CD8-positive, alpha-beta memory T cell (primary cell): ENCODE data around the gene ATP5F1D. TPM values are rescaled to one million over a fixed set of nuclear protein-coding genes. Genes with fewer than 3 reads are reported as not detected.

ENCODE experiments used
- CTCF ChIA-PET: fragments of 350-600 bp; sonication (Branson Sonifier 250); formaldehyde crosslinking; loops from one replicate; lab custom pipeline; 2021; ENCODE audit warnings: antibody characterized with exemption; lab: Charles Lee
- POLR2A ChIA-PET: fragments of 350-600 bp; sonication (Branson Sonifier 250); formaldehyde crosslinking; loops from one replicate; lab custom pipeline; 2021; ENCODE audit warnings: antibody characterized with exemption; lab: Charles Lee
- DNase-seq, 5 donors: peaks; one replicate each; pipeline versions ENCODE4 v3.0.0 to v3.0.0-alpha.2; 2020 to 2022; ENCODE audit warnings: mixed read lengths in 1 of 5
- H3K27ac ChIP-seq: one replicate; pipeline ENCODE4 v1.7.0; 2013; ENCODE audit warnings: low read depth, mild to moderate bottlenecking, low read length, moderate library complexity
- H3K27me3 ChIP-seq: 2 replicates; pipeline ENCODE4 v1.7.0; 2013; ENCODE audit warnings: low read length, mild to moderate bottlenecking; ENCODE audit not compliant: insufficient read depth, poor library complexity, severe bottlenecking
- H3K36me3 ChIP-seq: 2 replicates; pipeline ENCODE4 v1.7.0; 2013; ENCODE audit warnings: mild to moderate bottlenecking, low read length, moderate library complexity; ENCODE audit not compliant: insufficient read depth
- H3K4me1 ChIP-seq: 2 replicates; pipeline ENCODE4 v1.7.0; 2013; ENCODE audit warnings: mild to moderate bottlenecking, low read length, moderate library complexity; ENCODE audit not compliant: insufficient read depth
- H3K4me3 ChIP-seq: 2 replicates; pipeline ENCODE4 v1.7.0; 2013; ENCODE audit warnings: mild to moderate bottlenecking, low read length
- H3K9me3 ChIP-seq: 2 replicates; pipeline ENCODE4 v1.7.0; 2013; ENCODE audit warnings: mild to moderate bottlenecking, low read length
- H3K27ac Mint-ChIP-seq, 8 donors: one replicate each; pipeline ENCODE4 v1.8.0; 2020 to 2021; ENCODE audit warnings: mixed read lengths in 8 of 8, mild to moderate bottlenecking in 6 of 8, inconsistent platforms in 3 of 8, moderate library complexity in 3 of 8
- H3K27me3 Mint-ChIP-seq, 2 donors: one replicate each; pipeline ENCODE4 v1.8.0; 2020 to 2021; ENCODE audit warnings: mixed read lengths in 2 of 2, mild to moderate bottlenecking in 1 of 2, moderate library complexity in 1 of 2
- H3K36me3 Mint-ChIP-seq, 3 donors: one replicate each; pipeline ENCODE4 v1.8.0; 2020 to 2021; ENCODE audit warnings: mixed read lengths in 3 of 3, inconsistent platforms in 1 of 3, mild to moderate bottlenecking in 1 of 3
- H3K4me1 Mint-ChIP-seq, 3 donors: one replicate each; pipeline ENCODE4 v1.8.0; 2020 to 2021; ENCODE audit warnings: mixed read lengths in 3 of 3, inconsistent platforms in 1 of 3, mild to moderate bottlenecking in 1 of 3
- H3K4me3 Mint-ChIP-seq, 7 donors: one replicate each; pipeline ENCODE4 v1.8.0; 2020 to 2021; ENCODE audit warnings: mixed read lengths in 7 of 7, mild to moderate bottlenecking in 6 of 7, moderate library complexity in 4 of 7, inconsistent platforms in 2 of 7
- H3K9me3 Mint-ChIP-seq, 5 donors: one replicate each; pipeline ENCODE4 v1.8.0; 2020 to 2022; ENCODE audit warnings: mixed read lengths in 5 of 5, mild to moderate bottlenecking in 3 of 5, moderate library complexity in 2 of 5, inconsistent platforms in 1 of 5
- polyA plus RNA-seq: library from polyadenylated mRNA; unstranded; fragments of 300-500 nt; fragmentation: Illumina TruSeq; gene quantifications from one replicate; pipeline ENCODE4 v1.2.3, GENCODE V29; 2021
- total RNA-seq, 2 experiments: library from RNA; stranded (reverse); gene quantifications; one replicate each; pipeline ENCODE4 v1.2.3, GENCODE V29; 2021

Gene ATP5F1D
- total and polyA plus RNA-seq, 3 experiments from 2014 or later = 179 to 271 (median 180) TPM

- Histone ChIP-seq H3K36me3 (peaks cover 7% of the 10 kb centered on the region), H3K4me1 (peaks cover 18% of the 10 kb centered on the region), H3K4me3 (no peak overlapping the region), H3K27me3 (no peaks in the 10 kb centered on the region), H3K9me3 (no peaks in the 10 kb centered on the region), H3K27ac (no peak overlapping the region)
- ChIA-PET CTCF (interaction anchor here (1.2 kb wide), 2 partner anchors 83 to 194 kb away, joined by 3 read pairs; no protein-coding TSS in a partner anchor), POLR2A (interaction anchor here (0.6 kb wide), 1 partner anchor 338 kb away, joined by 3 read pairs; no protein-coding TSS in a partner anchor)
- no peak for DNase-seq
- peak overlapping the region in 2 of 8 donors; percentile 17 to 78 for H3K27ac Mint-ChIP-seq
- H3K4me3 Mint-ChIP-seq = no peak overlapping the region
- H3K4me1 Mint-ChIP-seq = peaks cover 13 to 22% (median 13%) of the 10 kb centered on the region in 3 donors
- peaks cover 0 to 34% (median 2%) of the 10 kb centered on the region in 3 donors for H3K36me3 Mint-ChIP-seq
- no peaks in the 10 kb centered on the region for H3K9me3 Mint-ChIP-seq
- H3K27me3 Mint-ChIP-seq = no peaks in the 10 kb centered on the region
These were observed 24.8 kb upstream of the ATP5F1D start for GRCh38 chr19:1216756-1217155.

- CTCF ChIA-PET = interaction anchor here (0.8 to 1.2 kb wide), 2 partner anchors 27 to 83 kb away, joined by 3 read pairs; no protein-coding TSS in a partner anchor
- no peak overlapping the region for H3K4me3 Mint-ChIP-seq
- peaks cover 0 to 34% (median 2%) of the 10 kb centered on the region in 3 donors for H3K36me3 Mint-ChIP-seq
- peaks cover 16% of the 10 kb centered on the region for H3K4me1 ChIP-seq
- H3K27ac Mint-ChIP-seq = peak overlapping the region in 1 of 8 donors; percentile 47
- no peak for DNase-seq
- POLR2A ChIA-PET = interaction anchor here (0.6 kb wide), 1 partner anchor 338 kb away, joined by 3 read pairs; no protein-coding TSS in a partner anchor
- H3K4me3 ChIP-seq = no peak overlapping the region
- H3K9me3 Mint-ChIP-seq = no peaks in the 10 kb centered on the region
- peaks cover 12 to 21% (median 13%) of the 10 kb centered on the region in 3 donors for H3K4me1 Mint-ChIP-seq
- H3K27ac ChIP-seq = no peak overlapping the region
- H3K9me3 ChIP-seq = no peaks in the 10 kb centered on the region
- H3K27me3 ChIP-seq = no peaks in the 10 kb centered on the region
- H3K36me3 ChIP-seq = peaks cover 7% of the 10 kb centered on the region
- no peaks in the 10 kb centered on the region for H3K27me3 Mint-ChIP-seq
These were observed 24.2 kb upstream of the ATP5F1D start for GRCh38 chr19:1217366-1217765.

GRCh38 chr19:1218751-1219567, 22.6 kb upstream of the ATP5F1D start:
- peaks cover 0 to 27% (median 0%) of the 10 kb centered on the region in 3 donors for H3K36me3 Mint-ChIP-seq

GRCh38 chr19:1219786-1220476, 21.6 kb upstream of the ATP5F1D start:
- Histone ChIP-seq H3K4me1 (no peaks in the 10 kb centered on the region), H3K9me3 (no peaks in the 10 kb centered on the region), H3K27me3 (no peaks in the 10 kb centered on the region), H3K4me3 (no peak overlapping the region), H3K36me3 (peaks cover 7% of the 10 kb centered on the region), H3K27ac (no peak overlapping the region)
- ChIA-PET POLR2A (no interaction called here), CTCF (interaction anchor here (1.7 kb wide), 1 partner anchor 26 kb away, joined by 3 read pairs; no protein-coding TSS in a partner anchor)
- H3K36me3 Mint-ChIP-seq = peaks cover 0 to 23% (median 0%) of the 10 kb centered on the region in 3 donors
- peaks cover 0 to 7% (median 1%) of the 10 kb centered on the region in 3 donors for H3K4me1 Mint-ChIP-seq
- DNase-seq = no peak
- H3K4me3 Mint-ChIP-seq = no peak overlapping the region
- no peaks in the 10 kb centered on the region for H3K9me3 Mint-ChIP-seq
- no peaks in the 10 kb centered on the region for H3K27me3 Mint-ChIP-seq
- H3K27ac Mint-ChIP-seq = no peak overlapping the region

More at GRCh38 chr19:1218751-1219567, 22.6 kb upstream of the ATP5F1D start:
- no peak overlapping the region for H3K4me3 Mint-ChIP-seq
- no peaks in the 10 kb centered on the region for H3K9me3 Mint-ChIP-seq
- Histone ChIP-seq H3K4me3 (no peak overlapping the region), H3K27ac (no peak overlapping the region), H3K9me3 (no peaks in the 10 kb centered on the region), H3K36me3 (peaks cover 7% of the 10 kb centered on the region), H3K27me3 (no peaks in the 10 kb centered on the region), H3K4me1 (peaks cover 6% of the 10 kb centered on the region)
- ChIA-PET POLR2A (no interaction called here), CTCF (interaction anchor here (1.7 kb wide), 1 partner anchor 25 kb away, joined by 3 read pairs; no protein-coding TSS in a partner anchor)
- H3K4me1 Mint-ChIP-seq = peaks cover 4 to 12% (median 5%) of the 10 kb centered on the region in 3 donors
- no peak overlapping the region for H3K27ac Mint-ChIP-seq
- H3K27me3 Mint-ChIP-seq = no peaks in the 10 kb centered on the region
- DNase-seq = no peak

DNA sequence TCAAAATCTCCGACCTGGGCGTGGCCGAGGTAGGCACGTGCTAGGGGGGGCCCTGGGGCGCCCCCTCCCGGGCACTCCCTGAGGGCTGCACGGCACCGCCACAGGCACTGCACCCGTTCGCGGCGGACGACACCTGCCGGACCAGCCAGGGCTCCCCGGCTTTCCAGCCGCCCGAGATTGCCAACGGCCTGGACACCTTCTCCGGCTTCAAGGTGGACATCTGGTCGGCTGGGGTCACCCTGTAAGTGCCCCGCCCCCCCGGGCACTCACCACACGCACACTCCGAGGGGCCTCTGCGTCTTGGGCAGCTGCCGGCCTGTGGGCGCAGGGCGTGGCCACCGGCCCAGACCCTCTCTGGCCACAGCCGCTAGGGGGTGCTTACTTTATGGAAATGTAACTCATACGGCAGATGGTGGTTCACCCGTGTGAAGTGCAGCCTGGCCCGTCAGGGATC, 21.0 kb upstream of the ATP5F1D start:
- H3K27ac Mint-ChIP-seq = no peak overlapping the region
- H3K36me3 ChIP-seq = peaks cover 7% of the 10 kb centered on the region
- H3K27me3 ChIP-seq = no peaks in the 10 kb centered on the region
- CTCF ChIA-PET = interaction anchor here (1.6 to 1.7 kb wide), 2 partner anchors 26 to 108 kb away, joined by 3 read pairs; no protein-coding TSS in a partner anchor
- POLR2A ChIA-PET = interaction anchor here (0.6 kb wide), 1 partner anchor 78 kb away, joined by 3 read pairs; no protein-coding TSS in a partner anchor
- H3K4me1 Mint-ChIP-seq = peaks cover 0 to 7% (median 1%) of the 10 kb centered on the region in 3 donors
- H3K27ac ChIP-seq = no peak overlapping the region
- no peak overlapping the region for H3K4me3 ChIP-seq
- no peaks in the 10 kb centered on the region for H3K27me3 Mint-ChIP-seq
- H3K9me3 ChIP-seq = no peaks in the 10 kb centered on the region
- no peaks in the 10 kb centered on the region for H3K4me1 ChIP-seq
- H3K36me3 Mint-ChIP-seq = peaks cover 0 to 23% (median 0%) of the 10 kb centered on the region in 3 donors
- no peak overlapping the region for H3K4me3 Mint-ChIP-seq
- no peaks in the 10 kb centered on the region for H3K9me3 Mint-ChIP-seq
- DNase-seq = no peak

GRCh38 chr19:1220976-1221903, 20.3 kb upstream of the ATP5F1D start:
- H3K27me3 ChIP-seq = no peaks in the 10 kb centered on the region
- no peaks in the 10 kb centered on the region for H3K4me1 ChIP-seq
- Mint-ChIP-seq H3K27ac (no peak overlapping the region), H3K27me3 (no peaks in the 10 kb centered on the region), H3K9me3 (no peaks in the 10 kb centered on the region), H3K36me3 (peaks cover 0 to 19% (median 0%) of the 10 kb centered on the region in 3 donors), H3K4me1 (peaks cover 0 to 3% (median 1%) of the 10 kb centered on the region in 3 donors), H3K4me3 (no peak overlapping the region)
- H3K36me3 ChIP-seq = peaks cover 7% of the 10 kb centered on the region
- CTCF ChIA-PET = interaction anchor here (1.6 kb wide), 1 partner anchor 109 kb away, joined by 3 read pairs; no protein-coding TSS in a partner anchor
- no peaks in the 10 kb centered on the region for H3K9me3 ChIP-seq
- POLR2A ChIA-PET = interaction anchor here (0.6 kb wide), 1 partner anchor 79 kb away, joined by 3 read pairs; no protein-coding TSS in a partner anchor
- no peak overlapping the region for H3K27ac ChIP-seq
- H3K4me3 ChIP-seq = no peak overlapping the region
- no peak for DNase-seq

DNA sequence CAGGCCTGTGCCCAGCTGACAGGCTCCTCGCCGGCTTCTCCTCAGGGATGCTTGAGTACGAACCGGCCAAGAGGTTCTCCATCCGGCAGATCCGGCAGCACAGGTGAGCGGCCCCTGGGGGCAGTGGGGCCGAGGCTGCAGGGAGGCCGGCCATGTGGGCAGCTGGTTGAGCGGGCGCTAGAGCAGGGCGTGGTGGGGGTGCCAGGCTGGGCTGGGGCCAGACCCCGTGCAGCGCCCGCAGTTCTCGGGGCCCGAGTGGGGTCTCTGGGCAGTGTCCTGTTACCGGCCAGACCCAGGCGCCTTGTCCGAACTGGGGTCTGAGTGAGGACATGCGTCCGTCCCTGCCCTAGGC, 19.7 kb upstream of the ATP5F1D start:
- Mint-ChIP-seq H3K36me3 (peaks cover 0 to 15% (median 0%) of the 10 kb centered on the region in 3 donors), H3K9me3 (no peaks in the 10 kb centered on the region), H3K27ac (no peak overlapping the region), H3K4me1 (peaks cover 0 to 3% (median 1%) of the 10 kb centered on the region in 3 donors), H3K4me3 (no peak overlapping the region), H3K27me3 (no peaks in the 10 kb centered on the region)
- no peaks in the 10 kb centered on the region for H3K27me3 ChIP-seq
- H3K4me1 ChIP-seq = no peaks in the 10 kb centered on the region
- H3K4me3 ChIP-seq = no peak overlapping the region
- no peak overlapping the region for H3K27ac ChIP-seq
- no peaks in the 10 kb centered on the region for H3K9me3 ChIP-seq
- CTCF ChIA-PET = interaction anchor here (1.6 kb wide), 1 partner anchor 109 kb away, joined by 3 read pairs; no protein-coding TSS in a partner anchor
- no peak for DNase-seq
- H3K36me3 ChIP-seq = peaks cover 7% of the 10 kb centered on the region
- POLR2A ChIA-PET = no interaction called here
